ENCODE results near the gene CUEDC2.

The CUEDC2 gene

GRCh38 chr10:102432162-102432950 lies at the start of gene CUEDC2:
TSS of gene CUEDC2 (minus strand) at chr10:102432574. CDS start at chr10:102425188, 7,386 bp downstream.
- Histone ChIP-seq H3K79me2 (ENCODE audit: control insufficient read depth, low read length) (peaks cover 16% of the 10 kb centered on the region), H3K27ac (ENCODE audit: low read depth, low read length) (peak within 1 kb of the TSS; percentile 52), H3K36me3 (ENCODE audit: control insufficient read depth, low read length) (peaks cover 8% of the 10 kb centered on the region), H3K4me1 (ENCODE audit: control insufficient read depth, low read length) (peaks cover 16% of the 10 kb centered on the region), H3K4me3 (ENCODE audit: low read length) (peak within 1 kb of the TSS; percentile 90), H4K20me1 (ENCODE audit: control insufficient read depth, insufficient read depth, low read depth, low read length) (no peaks in the 10 kb centered on the region), H3F3A (ENCODE audit: control insufficient read depth, insufficient read depth) (no peaks in the 10 kb centered on the region), H3K9me2 (replicated peaks; ENCODE audit: control insufficient read depth, low read length) (no peaks in the 10 kb centered on the region), H3K27me3 (ENCODE audit: control insufficient read depth, low read length) (peaks cover 15% of the 10 kb centered on the region), H3K4me2 (ENCODE audit: low read length) (peak within 1 kb of the TSS; percentile 80), H3K9me3 (ENCODE audit: control insufficient read depth, insufficient read depth, low read length) (no peaks in the 10 kb centered on the region)
- TF ChIP-seq CTCF (IDR thresholded peaks at IDR 0.05; ENCODE audit: low read depth, low read length, poor library complexity, severe bottlenecking) (peak; percentile 35), EZH2phosphoT487 (IDR thresholded peaks at IDR 0.05; ENCODE audit: borderline replicate concordance, low read length) (no peak)

GRCh38 chr10:102480396-102480795 lies 48.0 kb upstream of the CUEDC2 start:
- peaks cover 87% of the 10 kb centered on the region for H3K36me3 ChIP-seq (ENCODE audit: control insufficient read depth, low read length)
- no peaks in the 10 kb centered on the region for H3K79me2 ChIP-seq (ENCODE audit: control insufficient read depth, low read length)
- TF ChIP-seq EZH2phosphoT487 (IDR thresholded peaks at IDR 0.05; ENCODE audit: borderline replicate concordance, low read length): no peak
- no peak for TF ChIP-seq CTCF (IDR thresholded peaks at IDR 0.05; ENCODE audit: low read depth, low read length, poor library complexity, severe bottlenecking)

GRCh38 chr10:102479651-102480050 lies 47.3 kb upstream of the CUEDC2 start:
- TF ChIP-seq CTCF (IDR thresholded peaks at IDR 0.05; ENCODE audit: low read depth, low read length, poor library complexity, severe bottlenecking): no peak
- no peak for TF ChIP-seq EZH2phosphoT487 (IDR thresholded peaks at IDR 0.05; ENCODE audit: borderline replicate concordance, low read length)
- H3F3A ChIP-seq (ENCODE audit: control insufficient read depth, insufficient read depth): no peaks in the 10 kb centered on the region
- no peaks in the 10 kb centered on the region for H3K9me2 ChIP-seq (replicated peaks; ENCODE audit: control insufficient read depth, low read length)
- no peaks in the 10 kb centered on the region for H4K20me1 ChIP-seq (ENCODE audit: control insufficient read depth, insufficient read depth, low read depth, low read length)
- no peaks in the 10 kb centered on the region for H3K79me2 ChIP-seq (ENCODE audit: control insufficient read depth, low read length)
- no peaks in the 10 kb centered on the region for H3K9me3 ChIP-seq (ENCODE audit: control insufficient read depth, insufficient read depth, low read length)
- no peaks in the 10 kb centered on the region for H3K27me3 ChIP-seq (ENCODE audit: control insufficient read depth, low read length)
- no peak overlapping the region for H3K4me2 ChIP-seq (ENCODE audit: low read length)
- no peak overlapping the region for H3K27ac ChIP-seq (ENCODE audit: low read depth, low read length)
- peaks cover 12% of the 10 kb centered on the region for H3K4me1 ChIP-seq (ENCODE audit: control insufficient read depth, low read length)
- no peak overlapping the region for H3K4me3 ChIP-seq (ENCODE audit: low read length)
- peaks cover 84% of the 10 kb centered on the region for H3K36me3 ChIP-seq (ENCODE audit: control insufficient read depth, low read length)

More at GRCh38 chr10:102480396-102480795, 48.0 kb upstream of the CUEDC2 start:
- Histone ChIP-seq H4K20me1 (ENCODE audit: control insufficient read depth, insufficient read depth, low read depth, low read length) (no peaks in the 10 kb centered on the region), H3K27me3 (ENCODE audit: control insufficient read depth, low read length) (no peaks in the 10 kb centered on the region), H3K4me2 (ENCODE audit: low read length) (no peak overlapping the region), H3K9me2 (replicated peaks; ENCODE audit: control insufficient read depth, low read length) (no peaks in the 10 kb centered on the region), H3F3A (ENCODE audit: control insufficient read depth, insufficient read depth) (no peaks in the 10 kb centered on the region), H3K27ac (ENCODE audit: low read depth, low read length) (no peak overlapping the region), H3K4me1 (ENCODE audit: control insufficient read depth, low read length) (peaks cover 12% of the 10 kb centered on the region), H3K4me3 (ENCODE audit: low read length) (no peak overlapping the region), H3K9me3 (ENCODE audit: control insufficient read depth, insufficient read depth, low read length) (no peaks in the 10 kb centered on the region)

Data from DOHH2 (cell line).